Left ventricle myocardium inferior (tissue), 1 donor: ENCODE data around the gene CAMSAP3. TPM values are rescaled to one million over a fixed set of nuclear protein-coding genes. Genes with fewer than 3 reads are reported as not detected.

ENCODE experiments used
- DNase-seq: peaks from one replicate; pipeline ENCODE4 v3.0.0-alpha.2; 2020
- H3K27ac ChIP-seq: fragments of 200-600 bp; replicated peaks from 2 replicates; pipeline ENCODE4 v1.8.0; 2021
- H3K27me3 ChIP-seq: fragments of 200-600 bp; 2 replicates; pipeline ENCODE4 v1.8.0; 2021; ENCODE audit warnings: low read depth
- H3K36me3 ChIP-seq: fragments of 200-600 bp; 2 replicates; pipeline ENCODE4 v1.8.0; 2021
- H3K4me1 ChIP-seq: fragments of 200-600 bp; 2 replicates; pipeline ENCODE4 v1.8.0; 2021
- H3K4me3 ChIP-seq: fragments of 200-600 bp; 2 replicates; pipeline ENCODE4 v1.8.0; 2021; ENCODE audit warnings: mild to moderate bottlenecking, moderate library complexity
- H3K9me3 ChIP-seq: fragments of 200-600 bp; replicated peaks from 2 replicates; pipeline ENCODE4 v1.8.0; 2021
- CTCF ChIP-seq: fragments of 200-600 bp; IDR thresholded peaks from 2 replicates; pipeline ENCODE4 v1.8.0; 2021; ENCODE audit warnings: antibody characterized with exemption, mild to moderate bottlenecking, borderline replicate concordance
- intact Hi-C: fragments of 100-400 bp; cut with micrococcal nuclease; formaldehyde crosslinking; loops from one replicate; pipeline ENCODE4 v1.11.0; 2022
- total RNA-seq: library from RNA; stranded (reverse); fragmentation: NEBNext Ultra II Directional; extraction: Animal tissue kit (Norgen Biotek cat#: 25700); gene quantifications from one replicate; pipeline ENCODE4 v1.2.1, GENCODE V29; 2021
- donor health status: DM: no; HTN: yes; CAD: no; lungs with severe emphysema.

CAMSAP3 gene
- total RNA-seq, 1 donor from 2014 or later = 0.60 TPM

GRCh38 chr19:7602935-7603497, 7.4 kb downstream of the CAMSAP3 start:
- DNase-seq = no peak
- no peak for TF ChIP-seq CTCF
- Histone ChIP-seq H3K4me1 (no peaks in the 10 kb centered on the region), H3K27ac (no peak overlapping the region), H3K9me3 (no peaks in the 10 kb centered on the region), H3K4me3 (no peak overlapping the region), H3K27me3 (peaks cover 71% of the 10 kb centered on the region), H3K36me3 (no peaks in the 10 kb centered on the region)
- intact Hi-C loops = no loop called here

- intact Hi-C loops = no loop called here
- Histone ChIP-seq H3K36me3 (no peaks in the 10 kb centered on the region), H3K4me1 (no peaks in the 10 kb centered on the region), H3K9me3 (no peaks in the 10 kb centered on the region), H3K27ac (no peak overlapping the region), H3K4me3 (no peak overlapping the region), H3K27me3 (peaks cover 62% of the 10 kb centered on the region)
- no peak for DNase-seq
- no peak for TF ChIP-seq CTCF
Measured at GRCh38 chr19:7603919-7604318, 8.3 kb downstream of the CAMSAP3 start.

GRCh38 chr19:7605490-7606222, 10.0 kb downstream of the CAMSAP3 start:
- no peak for TF ChIP-seq CTCF
- Histone ChIP-seq H3K4me1 (no peaks in the 10 kb centered on the region), H3K4me3 (no peak overlapping the region), H3K27me3 (peaks cover 61% of the 10 kb centered on the region), H3K36me3 (no peaks in the 10 kb centered on the region), H3K27ac (no peak overlapping the region), H3K9me3 (no peaks in the 10 kb centered on the region)
- DNase-seq = no peak
- intact Hi-C loops = no loop called here

- Histone ChIP-seq H3K9me3 (no peaks in the 10 kb centered on the region), H3K4me1 (no peaks in the 10 kb centered on the region), H3K27me3 (peaks cover 56% of the 10 kb centered on the region), H3K27ac (no peak overlapping the region), H3K4me3 (no peak overlapping the region), H3K36me3 (no peaks in the 10 kb centered on the region)
- no peak for DNase-seq
- intact Hi-C loops = no loop called here
- no peak for TF ChIP-seq CTCF
Measured at GRCh38 chr19:7606289-7606688, 10.6 kb downstream of the CAMSAP3 start.

GRCh38 chr19:7607212-7607873, 11.7 kb downstream of the CAMSAP3 start:
- Histone ChIP-seq H3K27me3 (peaks cover 45% of the 10 kb centered on the region), H3K4me1 (no peaks in the 10 kb centered on the region), H3K4me3 (no peak overlapping the region), H3K27ac (no peak overlapping the region), H3K36me3 (no peaks in the 10 kb centered on the region), H3K9me3 (no peaks in the 10 kb centered on the region)
- TF ChIP-seq CTCF = no peak
- intact Hi-C loops = no loop called here
- no peak for DNase-seq
